HG03095 (cell line): ENCODE data around the gene MYO9A.
"Not testable (repeated sequence)": the region's sequence is repeated elsewhere in the genome, so short reads cannot be mapped to it uniquely, and the experiment has no call there.

Experiments used
- ATAC-seq: cut with Tn5 transposase; IDR thresholded peaks from one replicate; pipeline ENCODE4 v1.9.1; 2021; ENCODE audit warnings: moderate library complexity; ENCODE audit not compliant: unreplicated experiment

MYO9A gene

GRCh38 chr15:71889947-71890346, 228.0 kb downstream of the MYO9A start:
- ATAC-seq, result no peak

- no peak for ATAC-seq
Measured at GRCh38 chr15:71889385-71889784, 228.6 kb downstream of the MYO9A start.

- no peak for ATAC-seq
Measured at GRCh38 chr15:71888797-71889196, 229.2 kb downstream of the MYO9A start.

DNA sequence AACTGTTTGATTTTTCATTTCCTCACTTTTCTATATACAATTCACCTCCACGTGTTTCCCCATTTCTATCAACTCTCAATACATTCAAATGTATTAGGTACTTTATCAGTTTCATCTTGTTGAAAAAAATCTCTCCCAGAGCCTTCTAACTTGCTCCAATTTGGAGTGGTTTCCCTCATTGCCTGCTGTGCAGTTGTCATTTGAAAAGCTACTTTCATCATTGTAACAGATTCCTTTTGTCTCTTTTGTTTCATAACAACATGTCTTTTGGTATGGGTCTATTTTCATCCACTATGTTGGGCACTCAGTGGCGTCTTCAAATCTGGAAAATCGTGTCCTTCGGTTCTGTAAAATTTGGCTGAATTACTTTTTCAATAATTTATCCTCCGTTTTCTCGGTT, 232.6 kb downstream of the MYO9A start:
- ATAC-seq, result no peak

DNA sequence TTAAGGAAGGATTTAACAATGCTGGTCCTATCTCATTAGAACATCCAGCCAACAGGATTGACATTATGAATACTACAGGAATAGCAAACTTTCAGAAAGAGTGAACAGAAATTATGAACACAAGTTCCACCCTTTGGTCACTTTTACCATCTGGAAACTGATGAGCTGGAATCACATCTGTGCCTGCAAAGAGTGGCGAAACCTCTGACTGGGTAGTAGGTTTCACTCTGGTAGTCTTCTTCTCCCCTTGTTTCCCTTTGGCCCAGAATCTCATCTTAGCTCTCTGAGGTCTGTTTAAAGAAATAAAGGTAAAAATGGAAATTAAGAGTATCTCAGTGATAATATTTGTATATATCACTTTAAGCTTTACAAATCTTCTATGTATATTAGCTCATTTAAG, 234.5 kb downstream of the MYO9A start:
- ATAC-seq, result no peak

DNA sequence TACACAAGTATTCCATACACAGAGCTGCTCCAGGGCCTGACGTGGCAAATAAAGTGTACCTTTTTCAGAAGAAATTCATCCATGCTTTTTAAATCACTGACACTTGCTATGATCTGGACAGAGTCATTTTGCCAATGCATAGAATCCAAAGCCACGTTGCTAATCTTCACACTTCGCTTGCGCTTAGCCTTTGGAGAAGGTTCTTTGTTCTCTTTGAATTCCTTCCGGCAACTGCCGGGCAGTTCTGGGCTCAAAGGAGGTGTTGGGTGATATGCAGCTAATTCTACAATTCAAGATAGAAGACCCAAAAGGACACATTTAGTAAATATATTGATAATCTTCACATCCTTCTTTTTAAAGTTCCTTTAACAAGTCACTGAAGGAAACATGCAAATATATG, 237.7 kb downstream of the MYO9A start:
- ATAC-seq, result no peak

GRCh38 chr15:71874245-71874644, 243.7 kb downstream of the MYO9A start:
- ATAC-seq, result no peak

DNA sequence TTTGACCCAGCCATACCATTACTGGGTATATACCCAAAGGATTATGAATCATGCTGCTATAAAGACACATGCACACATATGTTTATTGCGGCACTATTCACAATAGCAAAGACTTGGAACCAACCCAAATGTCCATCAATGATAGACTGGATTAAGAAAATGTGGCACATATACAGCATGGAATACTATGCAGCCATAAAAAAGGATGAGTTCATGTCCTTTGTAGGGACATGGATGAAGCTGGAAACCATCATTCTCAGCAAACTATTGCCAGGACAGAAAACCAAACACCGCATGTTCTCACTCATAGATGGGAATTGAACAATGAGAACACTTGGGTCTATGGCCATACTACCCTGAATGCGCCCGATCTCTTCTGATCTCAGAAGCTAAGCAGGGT, 259.7 kb downstream of the MYO9A start:
- not testable (repeated sequence) for ATAC-seq

- no peak for ATAC-seq
Measured at GRCh38 chr15:71853543-71853942, 264.4 kb downstream of the MYO9A start.

GRCh38 chr15:71844916-71845315, 273.0 kb downstream of the MYO9A start:
- ATAC-seq, result no peak

DNA sequence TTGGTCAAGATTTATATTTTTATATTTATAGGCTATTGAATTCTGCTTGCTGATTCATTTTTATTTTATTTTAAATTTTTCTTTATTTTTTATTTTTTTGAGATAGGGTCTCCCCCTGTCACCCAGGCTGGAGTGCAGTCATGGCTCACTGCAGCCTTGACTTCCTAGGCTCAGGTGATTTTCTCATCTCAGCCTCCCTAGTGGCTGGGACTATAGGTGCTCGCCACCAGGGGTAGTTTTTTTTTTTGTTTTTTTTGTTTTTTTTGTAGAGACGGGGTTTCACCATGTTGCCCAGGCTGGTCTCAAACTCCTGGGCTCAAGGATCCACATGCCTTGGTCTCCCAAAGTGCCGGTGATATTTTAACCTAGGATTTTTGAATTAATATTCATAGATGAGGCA, 276.4 kb downstream of the MYO9A start:
- no peak for ATAC-seq

DNA sequence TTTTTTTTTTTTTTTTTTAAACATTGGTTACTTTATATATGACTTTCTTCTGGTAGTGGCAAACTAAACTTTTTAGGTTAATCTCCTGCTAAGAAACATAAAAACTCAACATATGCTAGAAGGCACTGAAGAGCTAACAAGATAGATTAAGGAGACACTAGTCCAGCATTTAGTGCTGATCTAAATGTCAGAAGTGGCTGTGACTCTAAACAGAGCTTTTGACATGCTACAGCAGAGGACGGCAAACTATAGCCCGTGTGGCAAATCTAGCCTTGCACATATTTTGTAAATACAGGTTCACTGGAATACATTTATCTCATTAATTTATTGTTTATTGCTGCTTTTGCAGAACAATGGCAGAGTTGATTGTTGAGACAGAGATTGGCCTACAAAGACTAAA, 287.0 kb downstream of the MYO9A start:
- ATAC-seq, result no peak

DNA sequence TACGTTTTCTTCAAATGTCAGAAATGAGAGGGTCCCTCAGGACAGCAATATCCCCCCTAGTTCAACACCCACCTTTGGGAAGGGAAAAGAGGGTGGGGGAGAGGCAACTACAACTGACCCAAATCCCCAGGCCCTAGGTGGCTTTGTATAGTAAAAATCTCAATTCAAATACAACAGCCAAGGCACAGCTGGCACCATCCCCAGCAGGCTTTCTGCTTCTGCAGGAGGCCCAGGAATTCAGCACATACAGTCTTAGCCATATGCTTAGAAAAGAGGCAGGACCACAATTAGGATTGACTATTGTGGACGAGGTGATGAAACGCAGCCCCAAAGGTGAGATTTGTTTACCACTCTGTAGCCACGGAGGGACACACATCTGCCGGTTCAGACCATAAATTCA, 291.8 kb downstream of the MYO9A start:
- ATAC-seq, result no peak

DNA sequence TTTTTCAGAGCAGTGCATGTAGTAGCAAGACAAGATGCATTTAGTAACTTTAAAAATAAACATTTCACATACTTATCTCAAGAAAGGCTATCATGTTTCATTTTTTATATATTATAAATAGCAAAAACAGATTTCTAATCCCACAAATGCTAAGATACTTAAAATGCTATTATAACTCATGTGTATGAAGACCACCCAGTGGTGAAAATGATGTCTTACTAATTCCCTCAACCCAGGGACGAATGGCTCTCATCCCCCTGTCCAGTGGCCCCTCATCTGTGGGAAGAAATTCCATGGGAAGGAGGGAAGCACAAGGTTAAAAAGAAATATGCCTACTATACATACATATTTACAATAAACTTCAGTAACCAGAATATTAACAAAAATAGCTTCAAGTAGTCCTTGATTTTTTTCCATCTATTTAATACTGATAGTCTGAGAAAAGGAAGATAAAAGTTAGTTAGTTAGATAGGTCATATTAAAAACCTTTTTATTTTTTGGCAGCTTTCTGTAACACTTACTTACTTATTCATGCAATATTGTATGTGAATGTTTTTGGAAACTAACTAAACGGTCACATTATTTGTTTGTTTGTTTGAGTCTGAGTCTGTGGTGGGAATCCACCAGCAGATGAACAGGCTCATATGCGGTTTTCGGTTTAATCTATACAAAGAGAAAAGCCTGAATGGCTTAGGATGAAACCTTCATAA, 292.8 kb downstream of the MYO9A start:
- no peak for ATAC-seq

GRCh38 chr15:71823801-71824200, 294.1 kb downstream of the MYO9A start:
- no peak for ATAC-seq

- ATAC-seq, result no peak
Measured at GRCh38 chr15:71822890-71823630, 294.9 kb downstream of the MYO9A start.

DNA sequence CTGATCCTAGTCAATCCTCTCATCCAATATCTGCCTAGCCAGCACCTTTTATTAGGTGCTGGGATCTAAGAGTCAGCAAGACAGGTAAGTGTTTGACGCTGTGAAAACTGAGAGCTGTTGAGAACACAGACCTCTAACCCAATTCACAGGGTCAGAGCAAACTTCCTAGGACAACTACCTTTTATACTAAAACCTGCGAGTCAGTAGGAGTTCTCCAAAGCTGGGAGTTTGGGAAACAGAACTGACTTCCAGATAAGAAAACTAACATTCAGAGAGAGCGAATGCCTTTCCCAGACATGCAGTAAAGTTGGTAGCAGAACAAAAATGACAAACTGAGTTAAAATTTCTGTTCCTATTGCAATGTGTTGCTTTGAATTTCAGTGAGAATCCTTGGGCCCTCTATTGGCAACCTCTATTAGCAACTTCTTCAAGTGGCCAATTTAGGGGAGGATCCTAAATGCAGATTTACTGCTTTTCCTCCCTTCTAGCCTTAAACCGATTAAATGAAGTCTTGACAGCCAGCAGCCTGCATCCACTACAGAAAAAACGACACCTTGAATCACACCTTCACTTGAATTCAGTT, 296.3 kb downstream of the MYO9A start:
- ATAC-seq, result no peak

DNA sequence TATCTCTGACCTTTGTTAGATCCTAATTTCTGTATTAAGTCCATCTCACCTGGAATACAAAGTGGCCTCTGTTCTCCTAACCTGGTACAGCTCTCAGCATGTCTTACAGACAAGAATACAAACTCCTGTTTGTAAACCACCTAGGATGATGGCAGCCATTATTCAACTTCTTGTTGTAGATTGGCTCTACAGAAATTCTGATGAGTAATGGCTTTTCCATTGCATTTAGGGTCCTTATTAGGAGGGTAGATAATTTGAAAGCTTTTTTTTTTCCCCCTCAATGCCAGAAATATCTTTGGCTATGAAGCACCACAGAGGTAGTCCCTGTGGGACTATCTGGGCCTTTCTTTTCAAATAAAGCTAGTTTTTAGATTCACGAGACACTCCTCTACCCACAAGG, 297.8 kb downstream of the MYO9A start:
- ATAC-seq, result no peak

DNA sequence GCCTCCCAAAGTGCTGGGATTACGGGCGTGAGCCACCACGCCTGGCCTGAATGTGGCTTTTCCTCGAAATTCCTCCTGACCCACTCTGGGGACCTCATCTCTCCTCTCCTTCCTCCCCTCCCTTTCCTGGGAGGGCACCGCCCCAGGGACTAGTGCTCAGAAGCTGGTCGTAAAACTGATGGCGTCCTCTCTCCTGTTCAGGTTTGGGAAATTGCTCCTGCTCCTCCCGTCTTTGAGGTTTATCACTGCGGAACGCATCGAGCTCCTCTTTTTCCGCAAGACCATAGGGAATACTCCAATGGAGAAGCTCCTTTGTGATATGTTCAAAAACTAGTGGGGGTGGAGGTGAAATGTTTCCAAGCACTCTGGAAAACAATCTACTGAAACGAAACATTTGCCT, 300.6 kb downstream of the MYO9A start:
- no peak for ATAC-seq

- no peak for ATAC-seq
Measured at GRCh38 chr15:71815301-71815700, 302.6 kb downstream of the MYO9A start.

DNA sequence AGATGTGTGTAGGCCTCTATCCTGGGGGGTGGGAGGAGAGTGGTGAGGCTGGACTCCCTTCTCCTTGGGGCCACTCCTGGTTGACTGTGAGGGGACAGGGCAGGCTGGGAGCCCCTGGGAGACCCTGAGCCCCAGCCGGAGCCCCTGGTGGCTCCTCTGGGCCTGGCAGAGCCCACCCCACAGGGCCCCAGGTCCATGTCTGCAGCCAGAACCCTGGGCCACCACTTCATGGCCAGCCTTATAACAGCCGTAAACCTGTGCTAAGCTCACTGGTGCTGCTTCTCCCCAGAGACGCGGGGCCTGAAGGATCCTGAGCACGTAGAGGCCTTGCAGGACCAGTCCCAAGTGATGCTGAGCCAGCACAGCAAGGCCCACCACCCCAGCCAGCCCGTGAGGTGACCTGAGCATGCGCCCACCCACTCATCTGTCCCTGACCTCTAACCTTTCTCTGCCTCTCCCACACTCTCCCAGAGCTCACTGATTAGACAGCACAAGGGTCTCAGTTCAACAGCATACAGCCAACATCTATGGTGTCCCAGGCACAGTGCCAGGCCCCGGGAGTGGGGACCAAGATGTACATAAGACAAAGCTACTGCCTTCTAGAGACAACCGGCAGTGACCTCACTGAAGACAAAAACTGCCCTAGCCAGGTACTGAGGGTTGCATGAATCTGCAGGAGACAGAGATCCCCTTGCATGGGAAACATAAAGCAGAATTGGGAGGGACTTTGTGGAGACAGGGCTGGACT, 304.1 kb downstream of the MYO9A start:
- no peak for ATAC-seq
